Effector memory CD8-positive, alpha-beta T cell (primary cell): ENCODE results near the gene ACTBL2.

Experiments
- ATAC-seq: fragments of 150-1000 bp; cut with Tn5 transposase; replicated peaks from 2 replicates; pipeline ENCODE4 v1.10.0; 2021; ENCODE audit warnings: mild to moderate bottlenecking, moderate library complexity
- DNase-seq, 3 experiments: peaks; one replicate each; pipeline ENCODE4 v3.0.0; 2021
- H3K27ac Mint-ChIP-seq, 2 donors: one replicate each; pipeline ENCODE4 v1.8.0; 2022; ENCODE audit warnings: mild to moderate bottlenecking in 2 of 2, mixed read lengths in 2 of 2, moderate library complexity in 2 of 2
- H3K27me3 Mint-ChIP-seq, 2 donors: one replicate each; pipeline ENCODE4 v1.8.0; 2022; ENCODE audit warnings: mixed read lengths in 2 of 2
- H3K36me3 Mint-ChIP-seq: one replicate; pipeline ENCODE4 v1.8.0; 2022; ENCODE audit warnings: mild to moderate bottlenecking, moderate library complexity, mixed read lengths; ENCODE audit not compliant: insufficient read depth
- H3K4me1 Mint-ChIP-seq, 2 donors: one replicate each; pipeline ENCODE4 v1.8.0; 2022; ENCODE audit warnings: low read depth in 2 of 2, mixed read lengths in 2 of 2
- H3K4me3 Mint-ChIP-seq, 2 donors: one replicate each; pipeline ENCODE4 v1.8.0; 2022; ENCODE audit warnings: mild to moderate bottlenecking in 2 of 2, mixed read lengths in 2 of 2, moderate library complexity in 2 of 2
- H3K9me3 Mint-ChIP-seq, 2 donors: one replicate each; pipeline ENCODE4 v1.8.0; 2022; ENCODE audit warnings: mixed read lengths in 2 of 2

ACTBL2 gene

DNA sequence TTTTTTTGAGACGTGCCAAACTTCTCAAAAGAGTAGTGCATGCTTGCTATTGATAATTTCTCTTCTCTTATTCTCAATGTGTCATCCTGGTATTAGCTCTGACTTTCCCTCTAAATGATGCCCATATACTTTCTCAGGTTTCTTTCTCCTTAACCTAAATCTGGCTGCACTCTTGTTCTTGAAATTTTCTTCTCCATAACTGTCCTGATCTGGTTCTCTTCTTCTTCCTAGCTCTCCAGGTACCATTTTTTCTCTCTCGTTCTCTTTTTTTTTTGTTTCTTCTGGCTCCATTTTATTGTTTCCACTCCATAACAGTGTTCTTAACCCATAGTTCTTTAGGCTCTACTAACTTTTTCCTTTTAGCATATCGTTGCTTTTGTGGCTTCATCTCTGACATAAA is 47.9 kb downstream of the ACTBL2 start:
- no peak overlapping the region for H3K4me3 Mint-ChIP-seq
- H3K27me3 Mint-ChIP-seq: peaks cover 0 to 8% of the 10 kb centered on the region in 2 donors
- no peak overlapping the region for H3K27ac Mint-ChIP-seq
- H3K9me3 Mint-ChIP-seq: no peaks in the 10 kb centered on the region
- H3K36me3 Mint-ChIP-seq: no peaks in the 10 kb centered on the region
- no peaks in the 10 kb centered on the region for H3K4me1 Mint-ChIP-seq
- DNase-seq: no peak
- ATAC-seq: no peak

DNA sequence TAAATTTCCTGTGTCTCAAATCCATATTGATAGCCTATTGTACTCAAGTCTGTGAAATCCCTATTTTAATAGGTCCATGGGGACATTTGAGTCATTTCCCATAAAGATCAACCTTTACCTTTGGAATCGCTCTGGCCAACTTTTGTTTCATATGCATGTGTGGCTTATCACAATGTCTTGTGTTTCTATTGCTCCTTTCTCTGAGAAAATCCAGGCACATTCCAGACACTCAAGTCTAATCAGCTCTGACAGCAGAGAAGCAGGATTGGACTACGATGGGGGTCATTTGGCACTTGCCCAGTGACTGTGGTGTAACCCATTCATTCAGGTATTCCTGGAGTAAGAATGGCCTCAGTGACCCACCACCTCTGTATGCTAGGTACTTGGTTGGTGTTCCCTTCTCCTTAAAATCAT is 48.4 kb downstream of the ACTBL2 start:
- H3K27ac Mint-ChIP-seq: no peak overlapping the region
- ATAC-seq (no peak), DNase-seq (no peak)
- H3K27me3 Mint-ChIP-seq: peaks cover 4 to 8% of the 10 kb centered on the region in 2 donors
- no peak overlapping the region for H3K4me3 Mint-ChIP-seq
- no peaks in the 10 kb centered on the region for H3K9me3 Mint-ChIP-seq
- no peaks in the 10 kb centered on the region for H3K36me3 Mint-ChIP-seq
- H3K4me1 Mint-ChIP-seq: no peaks in the 10 kb centered on the region

DNA sequence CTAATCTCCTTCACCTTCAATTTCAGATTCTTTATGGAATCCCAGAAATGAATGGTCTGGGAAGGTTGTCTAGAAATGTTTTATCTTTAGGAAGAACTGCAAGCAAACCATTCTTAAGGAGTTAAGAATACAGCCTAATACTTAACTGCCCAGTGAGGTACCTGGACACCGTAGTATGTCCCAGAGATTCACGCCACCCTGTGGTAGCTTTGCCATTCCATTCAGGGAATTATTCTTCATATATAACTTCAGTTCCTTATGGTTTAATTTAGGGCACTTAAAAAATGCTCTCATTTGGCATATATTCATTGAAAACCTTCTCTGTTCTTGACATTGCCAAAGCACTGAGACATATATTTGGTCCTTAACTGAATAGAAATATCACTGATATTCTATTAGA is 49.7 kb downstream of the ACTBL2 start:
- no peaks in the 10 kb centered on the region for H3K9me3 Mint-ChIP-seq
- H3K4me3 Mint-ChIP-seq: no peak overlapping the region
- H3K36me3 Mint-ChIP-seq: no peaks in the 10 kb centered on the region
- no peak overlapping the region for H3K27ac Mint-ChIP-seq
- no peak for DNase-seq
- H3K4me1 Mint-ChIP-seq: no peaks in the 10 kb centered on the region
- peaks cover 8 to 18% of the 10 kb centered on the region in 2 donors for H3K27me3 Mint-ChIP-seq
- ATAC-seq: no peak

DNA sequence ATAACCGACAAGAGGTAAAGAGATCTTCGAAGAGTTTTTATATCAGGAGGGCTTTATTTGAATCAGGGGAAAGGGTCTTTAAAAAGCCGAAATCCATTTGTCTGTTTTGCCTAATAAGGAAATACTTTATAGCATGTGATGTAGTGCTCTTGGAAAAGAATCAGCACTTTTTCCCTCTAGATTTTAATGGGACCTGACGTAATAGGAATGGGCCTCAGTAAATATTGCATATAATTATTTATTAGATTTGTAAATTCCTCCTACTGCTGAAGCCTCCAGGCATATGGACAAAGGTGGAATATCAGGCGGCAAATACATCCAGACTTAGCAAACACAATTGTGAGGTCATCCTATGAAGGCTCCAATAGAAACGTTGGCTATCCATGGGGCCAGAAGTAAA is 50.9 kb downstream of the ACTBL2 start:
- Mint-ChIP-seq H3K36me3 (no peaks in the 10 kb centered on the region), H3K9me3 (no peaks in the 10 kb centered on the region), H3K4me3 (no peak overlapping the region), H3K27ac (no peak overlapping the region), H3K4me1 (no peaks in the 10 kb centered on the region), H3K27me3 (peaks cover 0 to 20% of the 10 kb centered on the region in 2 donors)
- ATAC-seq: no peak
- DNase-seq: no peak
